ENCODE measurements around the gene RPS6KA2. TPM values are rescaled to one million over a fixed set of nuclear protein-coding genes. Genes with fewer than 3 reads are reported as not detected.
"Not testable (repeated sequence)": the region's sequence is repeated elsewhere in the genome, so short reads cannot be mapped to it uniquely, and the experiment has no call there.

RPS6KA2 gene
- total RNA-seq, 1 donor from 2014 or later: 17.1 TPM

- no peak for ATAC-seq
These were observed 214.7 kb downstream of the RPS6KA2 start for GRCh38 chr6:166412156-166412910.

GRCh38 chr6:166411721-166412151, 215.3 kb downstream of the RPS6KA2 start:
- no peak for ATAC-seq

- ATAC-seq: no peak
These were observed 215.8 kb downstream of the RPS6KA2 start for GRCh38 chr6:166411271-166411670.

GRCh38 chr6:166410426-166410935, 216.6 kb downstream of the RPS6KA2 start:
- no peak for ATAC-seq

DNA sequence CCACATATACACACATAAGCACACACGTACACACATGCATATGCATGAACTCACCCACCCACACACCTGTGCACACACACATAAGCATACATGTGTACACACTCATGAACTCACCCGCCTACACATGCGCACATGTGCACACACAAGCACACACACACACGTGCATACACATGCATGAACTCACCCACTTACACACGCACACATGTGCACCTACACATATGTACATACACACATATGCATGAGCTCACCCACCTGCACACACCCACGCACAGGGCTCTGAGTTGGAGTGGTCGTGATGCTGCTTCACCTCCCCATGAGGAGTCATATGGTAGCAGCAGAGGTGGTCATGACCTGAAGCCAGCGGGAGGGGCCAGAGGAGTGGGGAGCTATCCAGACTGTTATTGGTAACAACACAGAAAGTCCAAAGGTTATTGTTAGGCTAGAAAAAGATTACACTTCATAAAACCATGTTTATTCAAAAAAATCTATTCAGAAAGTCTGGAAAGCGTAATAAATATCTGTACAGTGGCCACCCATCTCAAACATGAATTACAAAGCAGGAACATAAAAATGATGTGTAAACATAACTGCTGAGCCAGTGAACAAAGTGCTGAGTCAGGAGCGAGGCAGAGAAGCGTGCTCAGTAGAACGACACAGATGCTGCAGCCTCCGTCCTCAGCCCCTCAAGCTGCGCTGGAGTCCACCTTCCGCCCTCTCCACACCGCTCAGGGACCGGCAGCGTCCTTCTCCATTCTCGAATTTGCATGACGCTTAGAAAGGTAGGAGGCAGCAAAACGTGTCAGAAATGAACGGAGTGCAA, 217.9 kb downstream of the RPS6KA2 start:
- no peak for ATAC-seq

- ATAC-seq: no peak
These were observed 220.9 kb downstream of the RPS6KA2 start for GRCh38 chr6:166406197-166406596.

DNA sequence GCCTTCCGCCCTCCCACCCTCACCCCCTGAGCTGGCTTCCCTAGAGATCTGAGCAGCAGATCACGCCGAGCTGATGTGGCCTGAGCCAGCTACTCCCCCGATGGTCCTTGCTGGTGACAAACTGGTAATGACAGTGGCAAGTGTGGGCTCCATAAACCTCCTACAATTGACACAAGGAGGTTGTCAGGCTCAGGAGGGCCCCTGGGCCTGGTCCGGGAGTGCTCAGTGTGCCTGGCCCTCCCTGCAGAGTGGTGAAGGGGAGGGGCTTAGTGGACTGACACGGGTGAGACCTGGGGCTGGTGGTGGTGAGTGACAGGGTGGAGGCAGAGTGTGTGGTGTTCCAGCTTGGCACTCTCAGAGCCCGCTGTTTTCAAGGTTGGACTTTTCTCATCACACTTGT, 221.7 kb downstream of the RPS6KA2 start:
- ATAC-seq: no peak

DNA sequence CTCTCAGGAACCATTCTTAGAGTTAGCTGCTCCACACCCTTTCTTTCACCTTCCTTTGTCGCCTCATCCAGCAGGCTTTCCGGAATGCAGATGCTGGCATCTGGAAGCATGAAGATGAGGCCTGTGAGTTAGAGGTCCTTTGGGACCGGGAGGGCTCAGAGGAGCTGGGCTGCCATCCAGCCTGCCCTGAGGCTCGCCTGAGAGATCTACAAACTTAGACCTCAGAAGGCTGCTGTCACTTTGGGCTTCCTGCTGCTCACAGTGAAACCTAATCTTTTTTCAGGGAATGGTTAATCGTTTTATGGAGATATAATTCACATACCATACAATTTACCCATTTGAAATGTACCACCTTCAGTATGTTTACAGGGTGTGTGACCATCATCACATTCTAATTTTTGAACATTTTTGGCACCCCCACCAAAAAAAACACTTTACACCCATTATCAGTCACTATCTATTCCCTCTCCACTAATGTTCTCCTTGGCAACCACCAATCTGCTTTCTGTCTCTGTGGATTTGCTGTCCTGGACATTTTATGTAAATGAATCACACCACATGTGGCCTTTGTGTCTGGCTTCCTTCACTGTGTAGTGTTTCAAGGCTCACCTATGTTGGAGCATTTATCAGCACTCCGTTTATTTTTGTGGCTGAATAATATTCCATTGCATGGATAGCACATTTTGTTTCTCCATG, 224.3 kb downstream of the RPS6KA2 start:
- no peak for ATAC-seq

DNA sequence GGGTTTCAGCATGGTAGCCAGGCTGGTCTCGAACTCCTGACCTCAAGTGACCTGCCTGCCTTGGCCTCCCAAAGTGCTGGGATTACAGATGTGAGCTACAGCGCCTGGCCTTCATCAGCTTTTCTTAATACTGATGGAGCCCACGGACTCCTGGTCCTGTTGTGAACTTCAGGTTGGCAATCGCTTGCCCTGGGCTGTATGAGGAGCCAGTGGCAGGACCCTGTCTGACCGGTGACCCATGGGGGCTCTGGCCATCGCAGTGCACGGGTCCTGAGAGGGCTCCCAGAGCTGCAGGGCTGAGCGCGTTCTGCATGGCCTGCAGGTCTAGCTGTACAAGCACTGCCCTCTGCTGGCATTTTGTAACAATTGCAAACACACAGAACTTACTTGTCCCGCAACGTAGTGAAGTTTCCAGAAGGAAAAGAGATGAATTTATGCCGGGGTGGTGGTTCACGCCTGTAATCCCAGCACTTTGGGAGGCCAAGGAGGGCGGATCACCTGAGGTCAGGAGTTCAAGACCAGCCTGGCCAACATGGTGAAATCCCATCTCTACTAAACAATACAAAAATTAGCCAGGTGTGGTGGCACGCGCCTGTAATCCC, 226.3 kb downstream of the RPS6KA2 start:
- ATAC-seq: peak; percentile 74

- no peak for ATAC-seq
These were observed 226.9 kb downstream of the RPS6KA2 start for GRCh38 chr6:166400181-166400580.

- ATAC-seq: no peak
These were observed 228.7 kb downstream of the RPS6KA2 start for GRCh38 chr6:166398348-166398747.

DNA sequence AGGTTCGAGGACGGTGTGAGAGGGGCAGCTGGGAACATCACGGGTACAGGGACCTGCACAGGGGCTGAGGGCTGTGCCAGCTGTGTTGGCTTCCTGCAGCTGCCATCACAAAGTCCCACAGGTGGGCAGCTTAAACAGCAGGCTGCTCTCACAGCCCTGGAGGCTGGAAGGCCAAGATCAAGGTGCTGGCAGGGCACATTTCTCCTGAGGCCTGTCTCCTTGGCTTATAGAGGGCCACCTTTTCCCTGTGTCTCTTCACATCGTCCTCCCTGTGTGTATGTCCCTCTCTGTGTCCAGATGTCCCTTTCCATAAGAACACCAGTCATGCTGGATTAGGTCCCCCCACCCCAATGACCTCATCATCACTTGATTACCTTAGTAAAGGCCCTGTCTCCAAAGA, 229.2 kb downstream of the RPS6KA2 start:
- ATAC-seq: no peak

DNA sequence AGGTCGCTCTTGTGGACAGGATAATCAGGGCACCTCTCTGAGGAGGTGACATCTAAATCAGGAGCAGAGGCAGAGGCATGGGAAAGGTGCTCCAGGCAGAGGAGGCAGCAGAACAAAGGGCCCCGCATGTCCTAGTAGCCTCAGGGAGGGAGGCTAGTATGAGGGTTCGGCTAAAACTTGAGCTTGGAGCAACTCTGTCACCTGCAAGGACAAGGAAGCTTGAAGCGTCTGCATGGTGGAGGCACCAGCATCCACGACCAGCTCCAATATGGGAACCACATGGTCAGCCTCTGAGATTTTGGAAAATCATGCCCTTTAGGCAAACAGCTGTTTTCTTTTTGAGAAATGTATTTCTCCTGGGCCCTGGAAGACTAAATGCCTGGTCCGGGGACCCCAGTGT, 231.3 kb downstream of the RPS6KA2 start:
- ATAC-seq: no peak

DNA sequence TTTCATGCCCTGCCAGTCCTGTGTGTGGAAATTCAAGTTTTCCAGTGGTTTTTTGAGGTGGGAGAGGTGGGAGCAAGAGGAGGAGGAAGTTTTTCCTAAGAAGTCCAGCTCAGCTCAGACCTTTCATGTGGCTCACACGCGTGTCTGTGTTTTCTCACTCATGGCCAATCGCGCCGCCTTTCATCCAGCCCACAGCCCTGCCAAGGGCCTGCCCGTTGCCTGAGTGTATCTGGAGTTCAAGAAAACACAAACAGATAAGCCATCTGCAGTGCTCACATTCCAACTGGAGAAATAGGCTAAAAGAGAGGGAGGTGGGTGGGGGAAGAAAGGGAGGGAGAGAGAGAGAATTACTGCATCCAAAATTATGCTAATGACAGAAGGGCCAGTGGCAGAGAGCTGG, 231.7 kb downstream of the RPS6KA2 start:
- no peak for ATAC-seq

DNA sequence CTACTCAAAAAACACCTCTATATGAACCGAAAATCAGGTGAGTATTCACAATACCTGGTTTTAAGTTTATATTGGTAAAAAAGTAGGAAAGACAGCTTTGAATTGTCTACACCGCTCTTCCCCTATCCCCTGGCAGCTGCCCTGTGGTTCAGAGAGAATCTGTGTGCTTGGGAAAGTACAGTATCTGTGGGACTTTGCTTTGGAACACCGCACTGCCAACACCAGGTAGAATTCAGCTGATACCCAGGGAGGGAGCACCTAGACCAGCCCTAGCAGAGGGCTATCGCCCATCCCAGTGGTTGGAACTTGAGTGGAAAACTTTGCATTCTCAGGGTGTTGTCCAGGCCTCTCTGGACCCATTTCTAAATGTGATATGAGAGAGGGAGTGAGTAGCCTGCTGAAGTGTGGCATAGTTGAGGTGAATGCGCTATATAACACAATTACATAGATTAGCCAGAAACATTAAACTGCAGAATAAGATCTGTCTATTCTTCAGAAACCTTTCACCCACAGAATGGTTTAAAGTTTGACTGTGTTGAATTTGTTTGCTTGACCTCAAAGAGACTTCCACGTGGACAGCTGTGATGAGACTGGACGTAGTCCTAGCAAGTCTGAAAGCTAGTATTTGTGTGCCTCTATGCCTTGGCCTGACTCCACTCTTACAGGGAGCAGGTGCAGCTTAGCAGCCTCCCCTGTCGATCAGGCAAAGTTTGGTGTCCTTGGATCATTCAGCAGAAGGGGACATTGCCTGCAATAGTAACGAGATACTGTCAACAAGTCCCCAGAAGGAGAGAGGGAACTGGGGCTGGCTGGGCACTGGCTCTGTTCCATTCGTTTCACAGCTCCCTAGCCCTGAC, 232.8 kb downstream of the RPS6KA2 start:
- ATAC-seq: no peak

- ATAC-seq: no peak
These were observed 233.6 kb downstream of the RPS6KA2 start for GRCh38 chr6:166393535-166393823.

DNA sequence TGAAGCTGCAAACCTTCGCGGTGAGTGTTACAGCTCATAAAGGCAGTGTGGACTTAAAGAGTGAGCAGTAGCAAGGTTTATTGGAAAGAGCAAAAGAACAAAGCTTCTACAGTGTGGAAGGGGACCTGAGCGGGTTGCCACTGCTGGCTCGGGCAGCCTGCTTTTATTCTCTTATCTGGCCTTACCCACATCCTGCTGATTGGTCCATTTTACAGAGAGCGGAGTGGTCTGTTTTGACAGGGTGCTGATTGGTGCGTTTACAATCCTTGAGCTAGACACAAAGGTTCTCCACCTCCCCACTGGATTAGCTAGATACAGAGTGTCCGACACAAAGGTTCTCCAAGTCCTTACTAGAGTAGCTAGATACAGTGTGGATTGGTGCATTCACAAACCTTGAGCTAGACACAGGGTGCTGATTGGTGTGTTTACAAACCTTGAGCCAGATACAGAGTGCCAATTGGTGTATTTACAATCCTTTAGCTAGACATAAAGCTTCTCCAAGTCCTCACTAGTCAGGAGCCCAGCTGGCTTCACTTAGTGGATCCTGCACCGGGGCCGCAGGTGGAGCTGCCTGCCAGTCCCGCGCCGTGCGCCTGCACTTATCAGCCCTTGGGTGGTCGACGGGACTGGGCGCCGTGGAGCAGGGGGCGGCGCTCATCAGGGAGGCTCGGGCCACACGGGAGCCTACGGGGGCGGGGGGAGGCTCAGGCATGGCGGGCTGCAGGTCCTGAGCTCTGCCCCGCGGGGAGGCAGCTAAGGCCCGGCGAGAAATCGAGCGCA, 234.1 kb downstream of the RPS6KA2 start:
- not testable (repeated sequence) for ATAC-seq

DNA sequence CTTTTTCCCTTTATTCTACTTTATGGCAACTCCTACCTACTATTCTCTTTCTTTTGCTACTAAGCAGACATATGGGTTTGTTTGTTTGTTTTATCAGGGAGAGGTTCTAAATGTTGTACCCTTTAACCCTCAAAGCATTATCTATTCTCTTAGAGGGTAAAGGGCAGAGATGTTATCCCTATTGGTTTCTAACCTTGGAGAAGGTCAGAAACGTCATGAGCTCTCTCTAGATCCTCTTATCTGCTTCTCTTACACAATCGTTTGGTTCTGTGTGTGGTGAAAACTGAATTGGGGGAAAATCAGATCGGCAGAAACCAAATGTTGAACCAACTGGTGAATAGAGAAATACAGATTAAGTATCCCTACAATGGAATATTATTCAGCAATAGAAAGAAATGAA, 237.9 kb downstream of the RPS6KA2 start:
- no peak for ATAC-seq

GRCh38 chr6:166388290-166389004, 238.6 kb downstream of the RPS6KA2 start:
- ATAC-seq: no peak

DNA sequence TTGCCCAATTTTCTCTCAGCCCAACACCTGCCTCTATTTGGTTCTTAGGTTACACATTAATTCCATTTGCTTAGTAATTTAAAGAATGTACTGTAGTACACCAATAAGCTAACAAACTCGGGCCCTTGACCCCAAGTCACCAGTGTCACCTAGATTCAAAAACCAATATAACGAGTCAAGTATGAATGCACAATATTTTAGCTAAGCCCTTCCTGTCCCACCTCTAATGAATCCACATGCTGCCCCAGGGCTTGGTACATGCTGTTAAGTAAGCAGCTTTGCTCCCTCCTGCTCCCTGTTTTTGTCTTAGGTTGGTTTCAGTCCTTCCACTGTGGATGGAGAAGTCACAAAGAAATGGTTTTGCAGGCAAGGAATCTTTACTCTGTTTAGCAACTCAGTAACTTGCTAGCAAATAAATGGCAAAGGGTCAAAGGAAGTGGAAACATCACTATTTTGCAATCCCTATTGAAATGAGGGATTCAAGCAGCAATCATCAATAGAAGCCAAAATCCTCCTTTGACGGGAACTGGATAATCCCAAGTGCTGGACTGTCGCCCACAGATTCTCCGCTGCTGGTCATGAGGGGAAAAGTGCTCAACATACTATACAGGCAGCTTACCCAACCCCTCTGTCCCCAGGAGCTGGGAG, 239.3 kb downstream of the RPS6KA2 start:
- no peak for ATAC-seq

Data from esophagus mucosa (tissue), 1 donor.